DND-41 (cell line): Measurements from ENCODE around the gene ZMYND10.

Source experiments
- EZH2 ChIP-seq: IDR thresholded peaks from 3 replicates; pipeline ENCODE4 v1.6.1; 2012; ENCODE audit warnings: borderline replicate concordance, low read depth, mild to moderate bottlenecking, moderate library complexity, low read length, inconsistent platforms; ENCODE audit not compliant: severe bottlenecking
- TF ChIP-seq, protein P1 (sequence below): IDR thresholded peaks from 2 replicates; pipeline ENCODE4 v1.5.1; 2012; ENCODE audit warnings: borderline replicate concordance, low read length, moderate library complexity, mild to moderate bottlenecking; ENCODE audit not compliant: poor library complexity, severe bottlenecking; ENCODE audit errors: extremely low read depth

GRCh38 chr3:50342813-50343633 is 2.5 kb downstream of the ZMYND10 start:
- TF ChIP-seq, protein P1, sequence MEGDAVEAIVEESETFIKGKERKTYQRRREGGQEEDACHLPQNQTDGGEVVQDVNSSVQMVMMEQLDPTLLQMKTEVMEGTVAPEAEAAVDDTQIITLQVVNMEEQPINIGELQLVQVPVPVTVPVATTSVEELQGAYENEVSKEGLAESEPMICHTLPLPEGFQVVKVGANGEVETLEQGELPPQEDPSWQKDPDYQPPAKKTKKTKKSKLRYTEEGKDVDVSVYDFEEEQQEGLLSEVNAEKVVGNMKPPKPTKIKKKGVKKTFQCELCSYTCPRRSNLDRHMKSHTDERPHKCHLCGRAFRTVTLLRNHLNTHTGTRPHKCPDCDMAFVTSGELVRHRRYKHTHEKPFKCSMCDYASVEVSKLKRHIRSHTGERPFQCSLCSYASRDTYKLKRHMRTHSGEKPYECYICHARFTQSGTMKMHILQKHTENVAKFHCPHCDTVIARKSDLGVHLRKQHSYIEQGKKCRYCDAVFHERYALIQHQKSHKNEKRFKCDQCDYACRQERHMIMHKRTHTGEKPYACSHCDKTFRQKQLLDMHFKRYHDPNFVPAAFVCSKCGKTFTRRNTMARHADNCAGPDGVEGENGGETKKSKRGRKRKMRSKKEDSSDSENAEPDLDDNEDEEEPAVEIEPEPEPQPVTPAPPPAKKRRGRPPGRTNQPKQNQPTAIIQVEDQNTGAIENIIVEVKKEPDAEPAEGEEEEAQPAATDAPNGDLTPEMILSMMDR: no peak
- no peak for TF ChIP-seq EZH2
